H1 (cell line): ENCODE results near the gene DOP1A. TPM values are rescaled to one million over a fixed set of nuclear protein-coding genes. Genes with fewer than 3 reads are reported as not detected.

ENCODE experiments used
- BACH1 ChIP-seq: IDR thresholded peaks from 2 replicates; pipeline ENCODE4 v1.6.1; 2012; ENCODE audit warnings: low read length, improper control_type of control experiment
- CHD7 ChIP-seq: fragments of 300-600 bp; sonication (generic); IDR thresholded peaks from 2 replicates; pipeline ENCODE4 v1.7.1; 2012; ENCODE audit warnings: low read length, moderate library complexity, mild to moderate bottlenecking, inconsistent platforms; ENCODE audit not compliant: insufficient replicate concordance
- E2F6 ChIP-seq: IDR thresholded peaks from 2 replicates; pipeline ENCODE4 v1.6.1; 2012; ENCODE audit warnings: inconsistent platforms
- GTF2F1 ChIP-seq: IDR thresholded peaks from 2 replicates; pipeline ENCODE4 v1.6.1; 2012; ENCODE audit warnings: low read depth, low read length, improper control_type of control experiment, borderline replicate concordance
- RBBP5 ChIP-seq: IDR thresholded peaks from 2 replicates; pipeline ENCODE4 v1.7.1; 2012; ENCODE audit warnings: low read depth, mild to moderate bottlenecking, inconsistent platforms, low read length, moderate library complexity, borderline replicate concordance
- RFX5 ChIP-seq: IDR thresholded peaks from 2 replicates; pipeline ENCODE4 v1.6.1; 2011; ENCODE audit warnings: low read depth, low read length, improper control_type of control experiment, borderline replicate concordance
- SIRT6 ChIP-seq: IDR thresholded peaks from one replicate; pipeline ENCODE4 v1.7.1; 2012; ENCODE audit warnings: low read length, inconsistent platforms
- ZNF274 ChIP-seq: IDR thresholded peaks from 2 replicates; pipeline ENCODE4 v1.7.0; 2012; ENCODE audit warnings: low read length, borderline replicate concordance; ENCODE audit errors: extremely low read depth
- polyA plus RNA-seq, 7 experiments: library from polyadenylated mRNA; depleted of rRNA in 3 of 7; stranded (reverse) in 5 of 7; unstranded in 2 of 7; fragments of >200 nt in 5 of 7; fragments of 200-250 nt in 2 of 7; gene quantifications; 1 replicate in 5 of 7; 2 replicates in 1 of 7; 4 replicates in 1 of 7; pipeline versions ENCODE4 v1.2.1 to v1.2.3, GENCODE V29; 2011 to 2013; ENCODE audit warnings: missing spikeins in 2 of 7, mixed read lengths in 2 of 7
- total RNA-seq: library from RNA; stranded (reverse); fragmentation: NEBNext Ultra II Directional; extraction: Animal tissue kit (Norgen Biotek cat#: 25700); gene quantifications from 2 replicates; pipeline ENCODE4 v1.2.1, GENCODE V29; 2021

The DOP1A gene
- total and polyA plus RNA-seq, 2 of the 8 experiments (the other 6 are each of a cell fraction or from before 2014, with no cell fraction given): 7.5 to 14.7 TPM

- TF ChIP-seq CHD7 (no peak), RBBP5 (no peak), ZNF274 (no peak), GTF2F1 (no peak), SIRT6 (no peak), E2F6 (no peak), RFX5 (no peak), BACH1 (no peak)
- TF ChIP-seq, all 59 proteins: peak for 0
Observed at GRCh38 chr6:83096791-83097190, 29.3 kb downstream of the DOP1A start (continued).
